ENCODE measurements around the gene MAPK12. TPM values are rescaled to one million over a fixed set of nuclear protein-coding genes. Genes with fewer than 3 reads are reported as not detected.

MAPK12 gene
- total and polyA plus RNA-seq, 2 of the 4 experiments (the other 2 are of a cell fraction): 41.0 to 56.3 TPM

DNA sequence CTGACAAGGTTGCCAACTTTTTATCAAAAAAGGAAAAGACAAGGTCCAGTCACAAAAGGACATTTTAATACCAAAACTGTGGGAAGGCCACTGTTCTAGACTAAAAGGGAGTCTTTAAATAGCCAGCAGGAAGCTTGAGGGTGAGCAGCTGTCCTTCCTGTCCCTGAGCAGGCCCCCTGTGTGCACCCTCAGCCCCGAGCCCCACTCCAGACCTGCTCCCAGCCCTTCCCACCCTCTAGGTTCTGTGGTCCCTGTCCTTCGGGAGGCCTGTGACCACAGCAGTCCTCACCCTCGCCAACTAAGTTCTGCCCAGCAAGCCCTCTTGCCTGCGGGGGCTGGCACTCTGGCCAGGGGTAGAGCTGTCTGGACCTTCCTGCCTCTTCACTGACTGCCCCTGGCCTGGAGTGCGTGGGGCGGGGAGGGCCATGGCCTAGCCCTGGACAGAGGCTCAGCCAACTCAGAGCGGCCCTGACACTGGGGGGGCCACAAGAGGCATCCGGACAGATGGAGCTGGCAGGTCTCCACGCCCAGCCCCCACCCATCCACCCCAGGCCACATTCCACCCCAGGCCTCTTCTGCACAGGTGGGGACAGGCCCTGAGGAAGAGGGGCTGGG lies 47.6 kb upstream of the MAPK12 start:
- Histone ChIP-seq H2BK15ac (ENCODE audit: low read depth, low read length) (peak overlapping the region; percentile 94; the same call in 2 of the 3 replicates), H3K14ac (replicated peaks; ENCODE audit: low read depth, low read length) (peak overlapping the region; percentile 86), H3K4me3 (ENCODE audit: insufficient read depth, low read depth, low read length) (no peak overlapping the region), H3K79me1 (ENCODE audit: low read depth in 1 of 2, low read length in 2 of 2) (peaks cover 0 to 27% of the 10 kb centered on the region in 2 experiments; a peak in 1 of 4 replicates), H4K5ac (ENCODE audit: low read depth, low read length) (peak overlapping the region; percentile 95), H2AK9ac (replicated peaks; ENCODE audit: low read depth, low read length, poor library complexity) (peak overlapping the region; percentile 92), H2BK20ac (ENCODE audit: low read depth, low read length) (peak overlapping the region; percentile 79), H4K8ac (ENCODE audit: low read depth in 2 of 2, low read length in 2 of 2) (peak overlapping the region; percentile 88 to 93; a peak in 3 of 4 replicates), H3K9me3 (ENCODE audit: control insufficient read depth, insufficient read depth, low read length) (no peaks in the 10 kb centered on the region), H3K4ac (ENCODE audit: low read depth, low read length) (peak overlapping the region; percentile 96), H3K9ac (ENCODE audit: low read depth, low read length) (peak overlapping the region; percentile 50), H3K23ac (ENCODE audit: low read depth, low read length) (peak overlapping the region; percentile 53; the same call in 1 of the 2 replicates), H3K4me1 (ENCODE audit: control insufficient read depth, insufficient read depth, low read length) (peaks cover 27% of the 10 kb centered on the region), H3K27ac (ENCODE audit: insufficient read depth, low read length) (peak overlapping the region; percentile 67), H2AFZ (replicated peaks; ENCODE audit: low read length, poor library complexity) (peak overlapping the region; percentile 81), H3K56ac (ENCODE audit: extremely low read depth, insufficient read depth, low read length) (no peak overlapping the region), H3K36me3 (ENCODE audit: control insufficient read depth, insufficient read depth, low read length) (peaks cover 10% of the 10 kb centered on the region; the same call in 1 of the 2 replicates), H3K4me2 (ENCODE audit: low read depth, low read length) (peak overlapping the region; percentile 15; the same call in 1 of the 2 replicates), H4K20me1 (ENCODE audit: insufficient read depth, low read length) (peaks cover 22% of the 10 kb centered on the region), H3K18ac (ENCODE audit: low read depth, low read length) (peak overlapping the region; percentile 78), H4K91ac (ENCODE audit: insufficient read depth, low read depth, low read length) (peak overlapping the region; percentile 97), H2BK5ac (ENCODE audit: low read depth, low read length, poor library complexity, severe bottlenecking) (peak overlapping the region; percentile 92), H2BK120ac (ENCODE audit: low read depth, low read length) (peak overlapping the region; percentile 86), H3K27me3 (ENCODE audit: control insufficient read depth, insufficient read depth, low read length) (no peaks in the 10 kb centered on the region), H3K9me1 (ENCODE audit: insufficient read depth, low read length) (peaks cover 18% of the 10 kb centered on the region), H2AK5ac (ENCODE audit: low read depth, low read length) (peak overlapping the region; percentile 95)
- intact Hi-C loops (cut with micrococcal nuclease): loop anchor here (5.0 kb wide), 1 partner anchor 37 kb away; the partner anchor contains the start of gene MAPK11
- TF ChIP-seq, protein P1, sequence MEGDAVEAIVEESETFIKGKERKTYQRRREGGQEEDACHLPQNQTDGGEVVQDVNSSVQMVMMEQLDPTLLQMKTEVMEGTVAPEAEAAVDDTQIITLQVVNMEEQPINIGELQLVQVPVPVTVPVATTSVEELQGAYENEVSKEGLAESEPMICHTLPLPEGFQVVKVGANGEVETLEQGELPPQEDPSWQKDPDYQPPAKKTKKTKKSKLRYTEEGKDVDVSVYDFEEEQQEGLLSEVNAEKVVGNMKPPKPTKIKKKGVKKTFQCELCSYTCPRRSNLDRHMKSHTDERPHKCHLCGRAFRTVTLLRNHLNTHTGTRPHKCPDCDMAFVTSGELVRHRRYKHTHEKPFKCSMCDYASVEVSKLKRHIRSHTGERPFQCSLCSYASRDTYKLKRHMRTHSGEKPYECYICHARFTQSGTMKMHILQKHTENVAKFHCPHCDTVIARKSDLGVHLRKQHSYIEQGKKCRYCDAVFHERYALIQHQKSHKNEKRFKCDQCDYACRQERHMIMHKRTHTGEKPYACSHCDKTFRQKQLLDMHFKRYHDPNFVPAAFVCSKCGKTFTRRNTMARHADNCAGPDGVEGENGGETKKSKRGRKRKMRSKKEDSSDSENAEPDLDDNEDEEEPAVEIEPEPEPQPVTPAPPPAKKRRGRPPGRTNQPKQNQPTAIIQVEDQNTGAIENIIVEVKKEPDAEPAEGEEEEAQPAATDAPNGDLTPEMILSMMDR (conservative IDR thresholded peaks at IDR 0.05; ENCODE audit: low read depth, low read length): no peak
- ATAC-seq (ENCODE audit: low read depth) (no peak), DNase-seq (no peak)
- ChIA-PET POLR2A (ENCODE audit: unreplicated experiment) (interaction anchor here (1.4 kb wide), 1 partner anchor 14 kb away, joined by 4 read pairs; no protein-coding TSS in a partner anchor), CTCF (no interaction called here)
- 63% methylated on average over 4 of the region's 9 CpGs; no CpG with 5 or more reads in 1 of the 2 experiments for WGBS, 2 experiments (ENCODE audit: extremely low coverage in 2 of 2, insufficient read length in 1 of 2)
- dilution Hi-C loops (cut with HindIII; ENCODE audit: low sequenced_read_pairs, unreplicated experiment): no loop called here
- BruUV-seq (replicated peaks): no TSS peak
- in situ Hi-C loops (cut with MboI; ENCODE audit: low sequenced_read_pairs): no loop called here
